ENCODE results near the gene KRTAP25-1.

The KRTAP25-1 gene

GRCh38 chr21:30289215-30289614 is at the start of gene KRTAP25-1:
Gene KRTAP25-1, minus strand, starts transcription at chr21:30289514. Its CDS starts 24 bp downstream, at chr21:30289490.
- DNase-seq (ENCODE audit: low read depth in 2 of 2), result no peak

GRCh38 chr21:30338717-30339116 is 49.4 kb upstream of the KRTAP25-1 start:
- DNase-seq (ENCODE audit: low read depth in 2 of 2), result no peak

- no peak for DNase-seq (ENCODE audit: low read depth in 2 of 2)
These were observed 48.5 kb upstream of the KRTAP25-1 start for GRCh38 chr21:30337772-30338171.

GRCh38 chr21:30337276-30337744 is 48.0 kb upstream of the KRTAP25-1 start, which contains the start of gene KRTAP27-1:
Gene KRTAP27-1, minus strand, starts transcription at chr21:30337694. Its CDS starts 26 bp downstream, at chr21:30337668.
- DNase-seq (ENCODE audit: low read depth in 2 of 2), result no peak

- DNase-seq (ENCODE audit: low read depth in 2 of 2), result no peak
These were observed 47.3 kb upstream of the KRTAP25-1 start for GRCh38 chr21:30336596-30336995.

GRCh38 chr21:30333736-30334135 is 44.4 kb upstream of the KRTAP25-1 start:
- DNase-seq (ENCODE audit: low read depth in 2 of 2), result no peak

- no peak for DNase-seq (ENCODE audit: low read depth in 2 of 2)
These were observed 43.4 kb upstream of the KRTAP25-1 start for GRCh38 chr21:30332681-30333080.

GRCh38 chr21:30329203-30329875 is 40.0 kb upstream of the KRTAP25-1 start:
- no peak for DNase-seq (ENCODE audit: low read depth in 2 of 2)

- no peak for DNase-seq (ENCODE audit: low read depth in 2 of 2)
These were observed 37.1 kb upstream of the KRTAP25-1 start for GRCh38 chr21:30326390-30326789.

- DNase-seq (ENCODE audit: low read depth in 2 of 2), result no peak
These were observed 30.9 kb upstream of the KRTAP25-1 start, which contains the start of gene KRTAP26-1 for GRCh38 chr21:30320215-30320614. Gene KRTAP26-1, minus strand, starts transcription at chr21:30320315. Its CDS starts 280 bp downstream, at chr21:30320035.

- DNase-seq (ENCODE audit: low read depth in 2 of 2), result no peak
These were observed 26.4 kb upstream of the KRTAP25-1 start for GRCh38 chr21:30315701-30316100.

GRCh38 chr21:30306884-30307283 is 17.6 kb upstream of the KRTAP25-1 start:
- DNase-seq (ENCODE audit: low read depth in 2 of 2), result no peak

- no peak for DNase-seq (ENCODE audit: low read depth in 2 of 2)
These were observed 15.8 kb upstream of the KRTAP25-1 start for GRCh38 chr21:30305136-30305535.

GRCh38 chr21:30282850-30283249 is 6.5 kb downstream of the KRTAP25-1 start, which contains the start of gene KRTAP24-1:
Gene KRTAP24-1, minus strand, starts transcription at chr21:30282950. Its CDS starts 18 bp downstream, at chr21:30282932.
- no peak for DNase-seq (ENCODE audit: low read depth in 2 of 2)

GRCh38 chr21:30271611-30272010 is 17.7 kb downstream of the KRTAP25-1 start:
- DNase-seq (ENCODE audit: low read depth in 2 of 2), result no peak

GRCh38 chr21:30271156-30271555 is 18.2 kb downstream of the KRTAP25-1 start:
- no peak for DNase-seq (ENCODE audit: low read depth in 2 of 2)

GRCh38 chr21:30269803-30270530 is 19.3 kb downstream of the KRTAP25-1 start:
- DNase-seq (ENCODE audit: low read depth in 2 of 2), result no peak

GRCh38 chr21:30268608-30269197 is 20.6 kb downstream of the KRTAP25-1 start:
- no peak for DNase-seq (ENCODE audit: low read depth in 2 of 2)

- DNase-seq (ENCODE audit: low read depth in 2 of 2), result no peak
These were observed 31.5 kb downstream of the KRTAP25-1 start for GRCh38 chr21:30257773-30258172.

- DNase-seq (ENCODE audit: low read depth in 2 of 2), result no peak
These were observed 33.2 kb downstream of the KRTAP25-1 start for GRCh38 chr21:30256100-30256499.

GRCh38 chr21:30255679-30256078 is 33.6 kb downstream of the KRTAP25-1 start:
- no peak for DNase-seq (ENCODE audit: low read depth in 2 of 2)

- no peak for DNase-seq (ENCODE audit: low read depth in 2 of 2)
These were observed 37.5 kb downstream of the KRTAP25-1 start for GRCh38 chr21:30251781-30252180.
